A549 (cell line): ENCODE results near the gene SRI.

Experiments used
- CBX2 ChIP-seq: fragments of 200-600 bp; sonication (generic); IDR thresholded peaks from 2 replicates; pipeline ENCODE4 v1.6.1; 2016; ENCODE audit warnings: low read depth, mild to moderate bottlenecking, borderline replicate concordance
- CTCF ChIP-seq: fragments of >200 bp; sonication (Bioruptor Twin); formaldehyde crosslinking; IDR thresholded peaks from 3 replicates; pipeline ENCODE4 v1.5.1; 2016
- POLR2A ChIP-seq: IDR thresholded peaks from 2 replicates; pipeline ENCODE4 v1.6.1; 2012; ENCODE audit warnings: mild to moderate bottlenecking, low read length
- TF ChIP-seq, protein P1 (sequence below): IDR thresholded peaks from 2 replicates; pipeline ENCODE4 v1.6.1; 2012
- TF ChIP-seq, protein P2 (sequence below): fragments of 450-650 bp; IDR thresholded peaks from 2 replicates; pipeline ENCODE4 v1.6.1; 2014; ENCODE audit warnings: antibody characterized with exemption

DNA sequence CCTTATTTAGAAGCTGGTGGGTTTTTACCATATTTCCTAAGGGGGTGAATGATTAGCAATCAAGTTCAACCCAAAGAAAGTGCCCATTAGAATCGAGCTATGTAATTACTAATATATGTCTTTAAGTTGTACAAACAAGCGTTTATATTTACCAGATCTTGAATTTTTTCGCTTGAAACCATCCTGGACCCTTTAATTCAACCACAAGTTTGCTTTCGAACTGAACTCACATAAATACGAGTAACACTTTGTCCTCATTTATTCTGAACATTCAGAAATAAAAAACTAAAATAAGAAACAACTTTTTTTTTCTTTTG is 1.5 kb downstream of the SRI start:
- TF ChIP-seq CTCF (no peak), CBX2 (no peak), POLR2A (no peak)
- TF ChIP-seq, protein P1, sequence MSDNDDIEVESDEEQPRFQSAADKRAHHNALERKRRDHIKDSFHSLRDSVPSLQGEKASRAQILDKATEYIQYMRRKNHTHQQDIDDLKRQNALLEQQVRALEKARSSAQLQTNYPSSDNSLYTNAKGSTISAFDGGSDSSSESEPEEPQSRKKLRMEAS: no peak
- TF ChIP-seq, protein P2, sequence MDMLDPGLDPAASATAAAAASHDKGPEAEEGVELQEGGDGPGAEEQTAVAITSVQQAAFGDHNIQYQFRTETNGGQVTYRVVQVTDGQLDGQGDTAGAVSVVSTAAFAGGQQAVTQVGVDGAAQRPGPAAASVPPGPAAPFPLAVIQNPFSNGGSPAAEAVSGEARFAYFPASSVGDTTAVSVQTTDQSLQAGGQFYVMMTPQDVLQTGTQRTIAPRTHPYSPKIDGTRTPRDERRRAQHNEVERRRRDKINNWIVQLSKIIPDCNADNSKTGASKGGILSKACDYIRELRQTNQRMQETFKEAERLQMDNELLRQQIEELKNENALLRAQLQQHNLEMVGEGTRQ: no peak
